ENCODE data around the gene NFYA. TPM values are rescaled to one million over a fixed set of nuclear protein-coding genes. Genes with fewer than 3 reads are reported as not detected.

Gene NFYA
- total RNA-seq, 6 experiments from 2014 or later: 14.9 to 20.0 (median 16.7) TPM

GRCh38 chr6:41059556-41059955 lies 13.2 kb upstream of the NFYA start:
- Mint-ChIP-seq H3K4me3 (no peak overlapping the region), H3K4me1 (ENCODE audit: low read depth) (peaks cover 28% of the 10 kb centered on the region), H3K27me3 (ENCODE audit: insufficient read depth) (peaks cover 6% of the 10 kb centered on the region), H3K27ac (no peak overlapping the region), H3K9me3 (no peaks in the 10 kb centered on the region), H3K36me3 (ENCODE audit: low read depth) (no peaks in the 10 kb centered on the region)
- no peak for TF ChIP-seq CTCF (IDR thresholded peaks at IDR 0.05)
- peak; percentile 48 for DNase-seq

GRCh38 chr6:41061196-41061726 lies 11.5 kb upstream of the NFYA start:
- Mint-ChIP-seq H3K36me3 (ENCODE audit: low read depth) (no peaks in the 10 kb centered on the region; the same call in 1 of the 2 replicates), H3K9me3 (no peaks in the 10 kb centered on the region), H3K4me1 (ENCODE audit: low read depth) (peaks cover 28% of the 10 kb centered on the region), H3K27me3 (ENCODE audit: insufficient read depth) (peaks cover 3% of the 10 kb centered on the region), H3K4me3 (no peak overlapping the region), H3K27ac (no peak overlapping the region)
- TF ChIP-seq CTCF (IDR thresholded peaks at IDR 0.05): no peak
- no peak for DNase-seq

- no peak for DNase-seq
- Mint-ChIP-seq H3K27me3 (ENCODE audit: insufficient read depth) (no peaks in the 10 kb centered on the region; the same call in 1 of the 2 replicates), H3K27ac (no peak overlapping the region), H3K4me3 (no peak overlapping the region), H3K9me3 (no peaks in the 10 kb centered on the region), H3K4me1 (ENCODE audit: low read depth) (peaks cover 36% of the 10 kb centered on the region), H3K36me3 (ENCODE audit: low read depth) (no peaks in the 10 kb centered on the region; the same call in 1 of the 2 replicates)
- TF ChIP-seq CTCF (IDR thresholded peaks at IDR 0.05): no peak
These were observed 10.7 kb upstream of the NFYA start for GRCh38 chr6:41062056-41062455.

GRCh38 chr6:41063884-41064285 lies 8.9 kb upstream of the NFYA start:
- Mint-ChIP-seq H3K27me3 (ENCODE audit: insufficient read depth) (no peaks in the 10 kb centered on the region), H3K4me1 (ENCODE audit: low read depth) (peaks cover 38% of the 10 kb centered on the region), H3K9me3 (no peaks in the 10 kb centered on the region), H3K36me3 (ENCODE audit: low read depth) (no peaks in the 10 kb centered on the region; the same call in 1 of the 2 replicates), H3K27ac (no peak overlapping the region), H3K4me3 (no peak overlapping the region)
- DNase-seq: no peak
- no peak for TF ChIP-seq CTCF (IDR thresholded peaks at IDR 0.05)

GRCh38 chr6:41064841-41065240 lies 7.9 kb upstream of the NFYA start:
- Mint-ChIP-seq H3K27me3 (ENCODE audit: insufficient read depth) (no peaks in the 10 kb centered on the region), H3K4me3 (no peak overlapping the region), H3K9me3 (no peaks in the 10 kb centered on the region), H3K4me1 (ENCODE audit: low read depth) (peaks cover 29% of the 10 kb centered on the region), H3K27ac (no peak overlapping the region), H3K36me3 (ENCODE audit: low read depth) (no peaks in the 10 kb centered on the region; the same call in 1 of the 2 replicates)
- TF ChIP-seq CTCF (IDR thresholded peaks at IDR 0.05): no peak
- DNase-seq: no peak
